ENCODE results near the gene DYNLT2B.

- TF ChIP-seq CTCF (IDR thresholded peaks at IDR 0.05; ENCODE audit: insufficient read depth, low read length) = no peak
- TF ChIP-seq SPI1 (IDR thresholded peaks at IDR 0.05; ENCODE audit: borderline replicate concordance, low read depth) = no peak
- TF ChIP-seq REST (IDR thresholded peaks at IDR 0.05; ENCODE audit: insufficient replicate concordance, low read depth) = no peak
- no peak for TF ChIP-seq POLR2AphosphoS5 (IDR thresholded peaks at IDR 0.05; ENCODE audit: low read depth)
- no peak for TF ChIP-seq GABPA (IDR thresholded peaks at IDR 0.05; ENCODE audit: low read depth)
These were observed 47.7 kb upstream of the DYNLT2B start for GRCh38 chr3:196365736-196366135.
